H9 (cell line): Measurements from ENCODE around the gene CCDC88C. TPM values are rescaled to one million over a fixed set of nuclear protein-coding genes. Genes with fewer than 3 reads are reported as not detected.

Source experiments
- DNase-seq: peaks from one replicate; pipeline ENCODE4 v3.0.0-alpha.2; 2017
- H2AFZ ChIP-seq: one replicate; pipeline ENCODE4 v1.6.1; 2013; ENCODE audit warnings: mild to moderate bottlenecking, low read length, control low read depth, moderate library complexity
- H2AK5ac ChIP-seq: 2 replicates; pipeline ENCODE4 v1.6.1; 2013; ENCODE audit warnings: low read length, control low read depth, mixed read lengths; ENCODE audit not compliant: insufficient read length
- H2BK120ac ChIP-seq: one replicate; pipeline ENCODE4 v1.6.1; 2013; ENCODE audit warnings: low read depth, mild to moderate bottlenecking, low read length, control low read depth, inconsistent platforms; ENCODE audit not compliant: poor library complexity, severe bottlenecking
- H2BK12ac ChIP-seq: 2 replicates; pipeline ENCODE4 v1.6.1; 2013; ENCODE audit warnings: low read length, control low read depth, mixed read lengths, low read depth; ENCODE audit not compliant: insufficient read length
- H2BK15ac ChIP-seq: 2 replicates; pipeline ENCODE4 v1.6.1; 2013; ENCODE audit warnings: low read depth, low read length, control low read depth
- H2BK20ac ChIP-seq: one replicate; pipeline ENCODE4 v1.6.1; 2013; ENCODE audit warnings: low read depth, mild to moderate bottlenecking, low read length, control low read depth, inconsistent platforms; ENCODE audit not compliant: poor library complexity, severe bottlenecking
- H2BK5ac ChIP-seq: 2 replicates; pipeline ENCODE4 v1.6.1; 2013; ENCODE audit warnings: low read length, control low read depth, mixed read lengths; ENCODE audit not compliant: insufficient read length
- H3K14ac ChIP-seq: 2 replicates; pipeline ENCODE4 v1.6.1; 2013; ENCODE audit warnings: low read length, control low read depth; ENCODE audit not compliant: insufficient read depth
- H3K18ac ChIP-seq: 2 replicates; pipeline ENCODE4 v1.6.1; 2013; ENCODE audit warnings: low read depth, mild to moderate bottlenecking, mixed read lengths, low read length, control low read depth; ENCODE audit not compliant: insufficient read length
- H3K23ac ChIP-seq: 2 replicates; pipeline ENCODE4 v1.6.1; 2013; ENCODE audit warnings: low read length, control low read depth, mixed read lengths, low read depth; ENCODE audit not compliant: insufficient read length
- H3K23me2 ChIP-seq: 2 replicates; pipeline ENCODE4 v1.6.1; 2013; ENCODE audit warnings: low read depth, mild to moderate bottlenecking, mixed read lengths, low read length, control low read depth; ENCODE audit not compliant: insufficient read length, poor library complexity, severe bottlenecking
- H3K27ac ChIP-seq: 2 replicates; pipeline ENCODE4 v1.5.1; 2013; ENCODE audit warnings: low read length, control low read depth, mixed read lengths, low read depth; ENCODE audit not compliant: insufficient read length
- H3K27me3 ChIP-seq: 2 replicates; pipeline ENCODE4 v1.6.1; 2013; ENCODE audit warnings: low read length, control low read depth, inconsistent platforms; ENCODE audit not compliant: insufficient read depth
- H3K4ac ChIP-seq: 2 replicates; pipeline ENCODE4 v1.6.1; 2013; ENCODE audit warnings: low read depth, mild to moderate bottlenecking, control low read depth, inconsistent platforms, low read length, moderate library complexity
- H3K4me1 ChIP-seq: 2 replicates; pipeline ENCODE4 v1.6.1; 2013; ENCODE audit warnings: low read length, control low read depth, inconsistent platforms; ENCODE audit not compliant: insufficient read depth
- H3K4me2 ChIP-seq: 2 replicates; pipeline ENCODE4 v1.6.1; 2013; ENCODE audit warnings: low read length, control low read depth, mixed read lengths; ENCODE audit not compliant: insufficient read length, insufficient read depth
- H3K56ac ChIP-seq: 2 replicates; pipeline ENCODE4 v1.6.1; 2013; ENCODE audit warnings: low read depth, mild to moderate bottlenecking, mixed read lengths, low read length, control low read depth; ENCODE audit not compliant: insufficient read length
- H3K79me1 ChIP-seq: 2 replicates; pipeline ENCODE4 v1.6.1; 2013; ENCODE audit warnings: low read depth, mild to moderate bottlenecking, moderate library complexity, low read length, control low read depth, inconsistent platforms; ENCODE audit not compliant: insufficient read depth, poor library complexity, severe bottlenecking
- H3K79me2 ChIP-seq: 2 replicates; pipeline ENCODE4 v1.6.1; 2013; ENCODE audit warnings: low read length, control low read depth, inconsistent platforms; ENCODE audit not compliant: insufficient read depth
- H3K9ac ChIP-seq: 2 replicates; pipeline ENCODE4 v1.6.1; 2013; ENCODE audit warnings: low read length, control low read depth, mixed read lengths; ENCODE audit not compliant: insufficient read length; ENCODE audit errors: extremely low read depth
- H3K9me3 ChIP-seq: one replicate; pipeline ENCODE4 v1.6.1; 2013; ENCODE audit warnings: low read depth, low read length, inconsistent platforms; ENCODE audit not compliant: control insufficient read depth
- H3T11ph ChIP-seq: one replicate; pipeline ENCODE4 v1.6.1; 2013; ENCODE audit warnings: mild to moderate bottlenecking, low read length, control low read depth, inconsistent platforms
- H4K20me1 ChIP-seq: one replicate; pipeline ENCODE4 v1.6.1; 2013; ENCODE audit not compliant: control insufficient read depth, insufficient read length, insufficient read depth
- H4K5ac ChIP-seq: 2 replicates; pipeline ENCODE4 v1.6.1; 2013; ENCODE audit warnings: low read depth, mild to moderate bottlenecking, mixed read lengths, low read length, control low read depth; ENCODE audit not compliant: insufficient read length
- H4K8ac ChIP-seq: replicated peaks from 2 replicates; pipeline ENCODE4 v1.6.1; 2013; ENCODE audit warnings: low read length, control low read depth, mixed read lengths, low read depth; ENCODE audit not compliant: insufficient read length
- H4K91ac ChIP-seq: 2 replicates; pipeline ENCODE4 v1.6.1; 2013; ENCODE audit warnings: low read depth, mild to moderate bottlenecking, moderate library complexity, mixed read lengths, low read length, control low read depth; ENCODE audit not compliant: insufficient read length
- H3K27ac Mint-ChIP-seq, 3 experiments: 2 replicates in 2 of 3; 3 replicates in 1 of 3; pipeline ENCODE4 v1.8.0; 2020 to 2021; ENCODE audit warnings: mixed read lengths in 3 of 3, mild to moderate bottlenecking in 1 of 3, moderate library complexity in 1 of 3
- H3K27me3 Mint-ChIP-seq: 2 replicates; pipeline ENCODE4 v1.8.0; 2021; ENCODE audit warnings: low read depth, mild to moderate bottlenecking, moderate library complexity, mixed read lengths
- H3K36me3 Mint-ChIP-seq, 3 experiments: 2 replicates in 2 of 3; 3 replicates in 1 of 3; pipeline ENCODE4 v1.8.0; 2020 to 2021; ENCODE audit warnings: low read depth in 3 of 3, mixed read lengths in 3 of 3; ENCODE audit not compliant: insufficient read depth in 1 of 3
- H3K4me1 Mint-ChIP-seq, 2 experiments: 2 replicates each; pipeline ENCODE4 v1.8.0; 2020; ENCODE audit warnings: mixed read lengths in 2 of 2
- H3K4me3 Mint-ChIP-seq, 2 experiments: 2 replicates in 1 of 2; 3 replicates in 1 of 2; pipeline ENCODE4 v1.8.0; 2020 to 2021; ENCODE audit warnings: mild to moderate bottlenecking in 2 of 2, mixed read lengths in 2 of 2, moderate library complexity in 1 of 2
- H3K9me3 Mint-ChIP-seq, 2 experiments: 2 replicates in 1 of 2; 3 replicates in 1 of 2; pipeline ENCODE4 v1.8.0; 2020; ENCODE audit warnings: mild to moderate bottlenecking in 2 of 2, mixed read lengths in 2 of 2, moderate library complexity in 1 of 2
- WGBS: extraction: QIAGEN DNeasy Blood & Tissue Kit; methylation state at CpG from one replicate; pipeline ENCODE4 v1.1.7; 2013; ENCODE audit warnings: missing lambda C conversion rate, low lambda C conversion rate, mixed read lengths; ENCODE audit not compliant: insufficient read length; ENCODE audit errors: extremely low coverage; 5-methylcytosine and 5-hydroxymethylcytosine counted together
- total RNA-seq: library from RNA; stranded (reverse); gene quantifications from 2 replicates; pipeline ENCODE4 v1.2.1, GENCODE V29; 2021
- TF ChIP-seq, protein P1 (sequence below): fragments of 200-600 bp; sonication (generic); conservative IDR thresholded peaks from 3 replicates; pipeline ENCODE4 v1.8.0; 2021; ENCODE audit warnings: antibody characterized with exemption, mild to moderate bottlenecking

CCDC88C gene
- total RNA-seq, 1 experiment from 2014 or later = 52.4 TPM

DNA sequence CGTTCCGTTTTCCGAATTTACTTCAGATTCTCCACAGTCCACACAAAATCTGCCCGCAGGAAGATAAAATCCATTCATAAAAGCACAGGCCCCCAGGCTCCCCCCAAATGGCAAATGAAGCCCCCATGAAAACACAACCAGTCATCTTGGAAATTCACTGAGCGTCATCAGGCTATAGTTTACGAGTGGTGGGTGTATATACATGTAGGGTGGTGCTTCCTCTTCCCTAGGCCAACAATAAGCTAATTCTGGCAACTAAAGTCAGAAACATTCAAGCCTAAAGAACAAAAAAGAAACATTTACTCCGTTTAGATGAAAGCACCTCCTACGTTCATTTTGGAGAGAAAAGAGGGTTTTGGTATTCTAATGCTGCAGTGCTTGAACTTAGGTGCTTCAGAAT is 179.0 kb downstream of the CCDC88C start:
- H4K8ac ChIP-seq = no peak overlapping the region
- peaks cover 0 to 3% of the 10 kb centered on the region in 2 experiments; a peak in 2 of 5 replicates for H3K9me3 Mint-ChIP-seq
- H3K79me2 ChIP-seq = no peaks in the 10 kb centered on the region
- no peaks in the 10 kb centered on the region for H3K9me3 ChIP-seq
- no peak overlapping the region for H3K23ac ChIP-seq
- TF ChIP-seq, protein P1, sequence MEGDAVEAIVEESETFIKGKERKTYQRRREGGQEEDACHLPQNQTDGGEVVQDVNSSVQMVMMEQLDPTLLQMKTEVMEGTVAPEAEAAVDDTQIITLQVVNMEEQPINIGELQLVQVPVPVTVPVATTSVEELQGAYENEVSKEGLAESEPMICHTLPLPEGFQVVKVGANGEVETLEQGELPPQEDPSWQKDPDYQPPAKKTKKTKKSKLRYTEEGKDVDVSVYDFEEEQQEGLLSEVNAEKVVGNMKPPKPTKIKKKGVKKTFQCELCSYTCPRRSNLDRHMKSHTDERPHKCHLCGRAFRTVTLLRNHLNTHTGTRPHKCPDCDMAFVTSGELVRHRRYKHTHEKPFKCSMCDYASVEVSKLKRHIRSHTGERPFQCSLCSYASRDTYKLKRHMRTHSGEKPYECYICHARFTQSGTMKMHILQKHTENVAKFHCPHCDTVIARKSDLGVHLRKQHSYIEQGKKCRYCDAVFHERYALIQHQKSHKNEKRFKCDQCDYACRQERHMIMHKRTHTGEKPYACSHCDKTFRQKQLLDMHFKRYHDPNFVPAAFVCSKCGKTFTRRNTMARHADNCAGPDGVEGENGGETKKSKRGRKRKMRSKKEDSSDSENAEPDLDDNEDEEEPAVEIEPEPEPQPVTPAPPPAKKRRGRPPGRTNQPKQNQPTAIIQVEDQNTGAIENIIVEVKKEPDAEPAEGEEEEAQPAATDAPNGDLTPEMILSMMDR = no peak
- H3K56ac ChIP-seq = no peak overlapping the region
- no peak overlapping the region for H2BK15ac ChIP-seq
- H2BK12ac ChIP-seq = no peak overlapping the region
- no peaks in the 10 kb centered on the region for H4K20me1 ChIP-seq
- no peak overlapping the region for H2AFZ ChIP-seq
- no peak overlapping the region for H3K4me2 ChIP-seq
- no peak overlapping the region for H2BK5ac ChIP-seq
- no peak overlapping the region; a peak in 1 of 7 replicates for H3K27ac Mint-ChIP-seq
- no peaks in the 10 kb centered on the region for H3K79me1 ChIP-seq
- no peak overlapping the region for H3K9ac ChIP-seq
- no peak overlapping the region for H3K4ac ChIP-seq
- H2AK5ac ChIP-seq = no peak overlapping the region
- no peak overlapping the region for H4K91ac ChIP-seq
- no peaks in the 10 kb centered on the region; a peak in 3 of 7 replicates for H3K36me3 Mint-ChIP-seq
- no peak overlapping the region for H3K14ac ChIP-seq
- no peak overlapping the region for H2BK120ac ChIP-seq
- no peak overlapping the region for H3T11ph ChIP-seq
- no peak for DNase-seq
- H3K23me2 ChIP-seq = no peaks in the 10 kb centered on the region
- peaks cover 17% of the 10 kb centered on the region for H3K27me3 Mint-ChIP-seq
- no peak overlapping the region for H4K5ac ChIP-seq
- H3K27me3 ChIP-seq = no peaks in the 10 kb centered on the region
- no peak overlapping the region for H2BK20ac ChIP-seq
- no peak overlapping the region for H3K4me3 Mint-ChIP-seq
- no peak overlapping the region for H3K18ac ChIP-seq
- no peak overlapping the region for H3K27ac ChIP-seq
- no CpG with 5 or more reads among the region's 8 CpGs for WGBS
- H3K4me1 ChIP-seq = no peaks in the 10 kb centered on the region
- H3K4me1 Mint-ChIP-seq = peaks cover 2 to 10% of the 10 kb centered on the region in 2 experiments; a peak in 1 of 4 replicates
